ENCODE measurements around the gene UCP1. TPM values are rescaled to one million over a fixed set of nuclear protein-coding genes. Genes with fewer than 3 reads are reported as not detected.

Gene UCP1, protein sequence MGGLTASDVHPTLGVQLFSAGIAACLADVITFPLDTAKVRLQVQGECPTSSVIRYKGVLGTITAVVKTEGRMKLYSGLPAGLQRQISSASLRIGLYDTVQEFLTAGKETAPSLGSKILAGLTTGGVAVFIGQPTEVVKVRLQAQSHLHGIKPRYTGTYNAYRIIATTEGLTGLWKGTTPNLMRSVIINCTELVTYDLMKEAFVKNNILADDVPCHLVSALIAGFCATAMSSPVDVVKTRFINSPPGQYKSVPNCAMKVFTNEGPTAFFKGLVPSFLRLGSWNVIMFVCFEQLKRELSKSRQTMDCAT
- not detected for total RNA-seq
- not detected for polyA plus RNA-seq
- total RNA-seq: 0 to 0.26 (median 0) reads per million in 6 experiments

DNA sequence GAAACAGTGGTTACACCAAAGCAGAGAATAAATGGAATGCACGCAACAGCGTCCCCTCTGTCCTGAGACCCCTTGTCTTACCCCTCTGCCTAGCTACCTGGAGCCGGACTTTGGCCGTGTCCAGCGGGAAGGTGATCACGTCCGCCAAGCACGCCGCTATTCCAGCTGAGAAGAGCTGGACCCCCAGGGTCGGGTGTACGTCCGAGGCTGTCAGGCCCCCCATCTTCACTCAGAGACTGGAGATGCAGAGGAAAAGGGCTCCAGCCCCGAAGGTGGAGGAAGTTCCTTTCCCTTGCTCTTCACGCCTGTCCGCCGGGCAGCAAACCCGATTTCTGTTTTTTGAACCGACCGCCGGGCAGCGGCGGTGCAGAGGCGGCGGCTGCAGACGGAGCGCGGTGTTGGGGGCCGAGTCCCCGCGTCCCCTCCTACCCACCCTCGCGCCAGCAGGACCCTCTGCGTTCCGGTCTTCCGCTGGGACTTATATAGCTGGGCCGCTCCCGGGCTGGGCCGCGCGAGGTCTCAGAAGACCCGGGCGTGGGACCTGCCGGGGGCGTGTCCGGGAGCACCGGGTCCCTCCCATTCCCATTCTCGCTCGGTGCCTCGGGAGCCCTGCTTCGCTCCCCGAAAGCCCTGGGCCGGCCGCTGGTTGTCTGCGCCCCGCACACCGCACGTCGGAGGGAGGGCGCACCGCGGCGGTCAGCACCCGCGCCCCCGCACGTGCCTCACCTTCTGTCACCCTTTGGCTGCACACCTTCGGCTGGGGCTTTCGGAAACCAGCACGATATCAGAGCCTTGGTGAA is at the start of gene UCP1:
Gene UCP1, minus strand, starts transcription at position 455 of the 800 bp plus-strand sequence. Its CDS starts 232 bp downstream, at position 223.
- H3K27me3 Mint-ChIP-seq: peaks cover 40 to 59% (median 42%) of the 10 kb centered on the region in 5 donors
- peaks cover 9 to 25% (median 22%) of the 10 kb centered on the region in 4 donors for H3K4me1 Mint-ChIP-seq
- peak; percentile 25 to 58 for ATAC-seq
- H3K9me3 Mint-ChIP-seq: peaks cover 0 to 20% (median 9%) of the 10 kb centered on the region in 9 donors
- POLR2A ChIA-PET: interaction anchor here (1.6 kb wide), 1 partner anchor 45 kb away, joined by 4 read pairs; the partner anchor contains the start of gene ELMOD2
- peak within 1 kb of the TSS in 1 of 10 donors; percentile 71 for H3K27ac Mint-ChIP-seq
- DNase-seq: no peak
- peaks cover 0 to 32% (median 11%) of the 10 kb centered on the region in 3 donors for H3K36me3 Mint-ChIP-seq
- H3K4me3 Mint-ChIP-seq: peak within 1 kb of the TSS; percentile 66 to 93 (median 86)

DNA sequence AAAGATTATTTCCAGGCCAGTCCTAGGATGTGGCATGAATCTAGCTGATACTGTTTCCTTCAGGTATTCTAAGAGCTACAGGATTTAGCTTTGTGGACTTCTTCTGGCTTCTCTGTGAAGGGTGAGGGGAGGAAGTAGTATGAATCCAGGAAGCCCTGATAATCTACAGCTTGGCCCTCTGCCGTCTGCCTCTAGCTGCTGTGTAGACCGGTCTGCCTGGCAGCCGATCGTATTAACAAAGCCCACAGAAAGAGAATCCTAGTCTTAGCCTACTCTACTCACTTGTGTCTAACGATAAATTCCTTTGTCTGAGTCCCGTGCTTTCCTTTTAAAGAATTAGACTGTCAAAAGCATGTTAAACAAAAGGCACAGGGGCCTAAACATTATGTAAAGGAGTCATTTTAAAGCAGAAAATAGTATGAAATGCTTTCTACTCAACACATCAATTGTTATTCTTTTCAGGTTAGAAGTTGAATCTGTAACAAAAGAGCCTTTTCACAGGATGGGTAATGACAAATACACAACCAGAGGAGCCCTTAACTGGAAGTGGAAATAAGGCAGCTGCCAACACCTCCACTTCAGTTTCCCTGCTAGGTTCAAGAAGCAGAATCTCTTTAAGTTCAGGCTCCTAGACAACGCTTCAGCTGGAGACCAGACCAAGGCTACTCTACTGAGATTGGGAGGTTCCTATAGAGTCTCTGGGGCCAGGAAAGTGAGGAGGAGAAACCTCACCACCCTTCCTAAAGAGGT is 48.9 kb upstream of the UCP1 start:
- no peaks in the 10 kb centered on the region for H3K36me3 Mint-ChIP-seq
- POLR2A ChIA-PET: no interaction called here
- DNase-seq: no peak
- no peaks in the 10 kb centered on the region for H3K9me3 Mint-ChIP-seq
- no peak overlapping the region for H3K4me3 Mint-ChIP-seq
- H3K27ac Mint-ChIP-seq: peak overlapping the region in 1 of 10 donors; percentile 42
- no peak for ATAC-seq
- H3K4me1 Mint-ChIP-seq: no peaks in the 10 kb centered on the region
- H3K27me3 Mint-ChIP-seq: peaks cover 0 to 2% (median 0%) of the 10 kb centered on the region in 5 donors

DNA sequence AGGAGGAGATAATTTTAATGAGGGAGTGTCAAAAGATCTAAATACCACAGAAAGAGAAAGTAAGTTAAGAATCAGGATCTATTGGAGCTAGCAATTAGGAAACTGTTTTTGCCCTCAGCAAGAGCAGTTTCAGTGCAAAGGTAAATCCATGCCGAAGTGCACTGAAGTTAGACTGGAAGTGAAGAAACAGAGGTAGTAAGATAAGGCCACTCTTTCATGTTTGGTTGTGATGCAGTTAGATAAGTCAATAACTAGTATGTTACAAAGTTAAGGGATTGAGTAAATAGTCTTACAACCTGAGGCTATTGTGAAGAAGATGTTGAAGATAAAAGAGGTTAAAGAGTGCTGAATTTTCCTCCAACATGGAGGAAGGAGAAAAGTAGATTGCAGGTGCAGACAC is 46.7 kb upstream of the UCP1 start:
- Mint-ChIP-seq H3K4me3 (no peak overlapping the region), H3K9me3 (no peaks in the 10 kb centered on the region), H3K36me3 (no peaks in the 10 kb centered on the region), H3K27me3 (peaks cover 0 to 2% (median 0%) of the 10 kb centered on the region in 5 donors), H3K4me1 (peaks cover 0 to 4% (median 0%) of the 10 kb centered on the region in 4 donors), H3K27ac (no peak overlapping the region)
- POLR2A ChIA-PET: no interaction called here
- ATAC-seq (no peak), DNase-seq (no peak)

DNA sequence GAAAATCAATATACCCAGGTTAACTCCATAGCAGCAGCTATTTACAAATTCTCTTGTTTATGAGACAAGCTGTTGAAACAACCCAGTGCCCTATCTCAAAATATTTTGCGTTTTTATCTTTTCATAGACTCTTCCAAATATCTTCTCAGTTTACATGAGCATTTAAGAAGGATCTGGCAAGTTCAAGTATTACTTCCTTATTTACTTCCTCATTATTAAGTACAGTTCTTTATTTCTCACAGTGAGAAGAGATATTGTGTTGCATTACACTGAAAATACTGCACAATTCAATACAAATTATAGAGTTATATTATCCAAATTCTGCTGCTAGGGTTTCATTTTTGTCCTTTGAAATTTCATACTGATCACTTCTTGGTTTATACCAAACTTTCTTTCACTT is 43.6 kb upstream of the UCP1 start:
- ATAC-seq (no peak), DNase-seq (no peak)
- peaks cover 0 to 2% (median 0%) of the 10 kb centered on the region in 3 donors for H3K36me3 Mint-ChIP-seq
- peaks cover 0 to 4% (median 1%) of the 10 kb centered on the region in 4 donors for H3K4me1 Mint-ChIP-seq
- H3K4me3 Mint-ChIP-seq: no peak overlapping the region
- no peaks in the 10 kb centered on the region for H3K9me3 Mint-ChIP-seq
- H3K27me3 Mint-ChIP-seq: peaks cover 0 to 12% (median 3%) of the 10 kb centered on the region in 5 donors
- POLR2A ChIA-PET: no interaction called here
- H3K27ac Mint-ChIP-seq: no peak overlapping the region

DNA sequence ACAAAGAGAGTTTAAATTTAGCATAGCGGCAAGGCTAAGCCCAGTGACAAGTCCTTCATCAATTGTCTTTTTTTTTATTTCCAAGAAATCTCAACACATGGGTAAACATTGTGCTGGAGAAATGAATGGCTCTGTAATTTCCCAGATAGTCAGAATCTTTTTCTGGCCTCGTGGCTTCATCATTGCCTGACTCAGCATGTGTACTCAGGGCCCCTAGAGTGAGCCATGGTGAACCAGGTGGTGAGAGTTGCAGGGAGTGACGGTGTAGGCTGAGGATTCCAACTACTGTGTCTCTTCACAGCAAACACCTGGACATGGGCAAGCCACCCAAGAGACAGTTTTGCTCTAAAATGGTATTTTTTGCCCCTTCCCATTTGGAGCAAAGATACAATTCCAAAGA is 43.1 kb upstream of the UCP1 start:
- ATAC-seq (no peak), DNase-seq (no peak)
- Mint-ChIP-seq H3K27ac (no peak overlapping the region), H3K4me3 (no peak overlapping the region), H3K9me3 (no peaks in the 10 kb centered on the region), H3K4me1 (peaks cover 0 to 4% (median 1%) of the 10 kb centered on the region in 4 donors), H3K36me3 (peaks cover 0 to 2% (median 0%) of the 10 kb centered on the region in 3 donors), H3K27me3 (peaks cover 0 to 17% (median 3%) of the 10 kb centered on the region in 5 donors)
- POLR2A ChIA-PET: no interaction called here

DNA sequence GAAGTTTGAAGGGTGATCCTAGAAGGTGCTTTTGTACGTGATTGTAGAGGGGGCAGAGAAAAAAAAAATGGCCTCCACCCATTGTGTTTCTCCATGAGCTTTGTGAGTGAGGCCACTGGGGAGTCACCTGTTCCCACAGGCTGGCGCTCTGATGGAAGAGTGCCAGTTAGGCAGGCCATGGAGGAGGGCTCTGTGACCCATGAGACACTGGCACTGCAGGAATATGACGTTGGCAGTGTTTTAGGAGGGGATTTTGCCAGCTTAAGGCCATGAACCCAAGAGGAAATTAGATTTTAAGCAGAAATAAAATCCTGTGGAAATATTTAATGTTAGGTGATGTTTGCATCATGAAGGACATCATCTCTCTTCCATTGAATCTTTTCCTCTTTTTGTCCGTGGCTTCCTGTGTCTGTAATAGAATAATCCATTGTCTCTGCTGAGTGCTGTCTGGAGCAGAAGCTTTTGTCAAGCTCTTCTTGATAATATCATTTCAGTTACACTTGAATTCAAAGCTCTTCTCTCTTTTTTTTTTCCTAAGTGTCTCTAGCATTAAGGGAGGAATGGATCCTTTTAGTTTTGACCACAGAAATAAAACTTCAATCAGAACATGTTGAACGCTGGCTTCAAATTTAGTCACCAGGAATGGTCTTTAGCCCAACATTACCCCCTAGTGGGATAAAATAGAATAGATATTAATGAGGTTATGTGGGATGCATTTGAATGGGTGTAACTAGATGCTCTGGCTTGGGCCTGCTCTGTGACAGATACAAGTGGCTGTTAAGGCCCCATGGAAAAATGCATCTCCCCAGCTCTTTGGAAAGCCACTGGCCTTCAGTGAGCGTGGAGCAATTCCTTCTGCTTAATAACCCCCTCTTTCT is 41.0 kb upstream of the UCP1 start:
- Mint-ChIP-seq H3K4me1 (peaks cover 0 to 4% (median 1%) of the 10 kb centered on the region in 4 donors), H3K27ac (peak overlapping the region in 1 of 10 donors; percentile 27), H3K27me3 (peaks cover 0 to 17% (median 6%) of the 10 kb centered on the region in 5 donors), H3K4me3 (no peak overlapping the region), H3K36me3 (peaks cover 0 to 2% (median 0%) of the 10 kb centered on the region in 3 donors), H3K9me3 (no peaks in the 10 kb centered on the region)
- DNase-seq: peak in 3 of 10 donors; percentile 35 to 45 (median 35)
- ATAC-seq: peak in 1 of 2 donors; percentile 49
- POLR2A ChIA-PET: no interaction called here

DNA sequence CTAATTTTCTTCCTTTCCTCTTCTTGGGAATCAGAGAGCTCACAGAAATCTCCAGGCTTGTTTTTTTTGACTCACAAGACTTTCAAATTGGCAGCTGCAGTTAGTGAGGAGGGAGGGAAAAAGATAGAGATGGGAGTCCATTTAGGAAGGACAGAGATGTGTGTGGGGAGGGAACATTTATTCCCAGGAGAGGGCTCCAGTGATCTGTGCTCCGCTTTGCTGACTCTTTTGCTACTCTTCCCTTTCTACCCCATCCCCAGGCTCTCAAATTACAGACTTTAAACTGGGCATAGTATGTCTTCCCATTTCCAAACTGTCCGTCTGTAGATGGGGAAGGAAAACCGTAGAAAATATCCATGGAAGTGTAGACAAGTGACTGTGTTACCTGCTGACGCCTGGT is 39.1 kb upstream of the UCP1 start:
- H3K4me1 Mint-ChIP-seq: peaks cover 0 to 4% (median 1%) of the 10 kb centered on the region in 4 donors
- peaks cover 0 to 2% (median 0%) of the 10 kb centered on the region in 3 donors for H3K36me3 Mint-ChIP-seq
- no peak overlapping the region for H3K27ac Mint-ChIP-seq
- no peak for ATAC-seq
- no peak for DNase-seq
- POLR2A ChIA-PET: no interaction called here
- H3K27me3 Mint-ChIP-seq: peaks cover under 1 to 24% (median 6%) of the 10 kb centered on the region in 5 donors
- H3K4me3 Mint-ChIP-seq: no peak overlapping the region
- no peaks in the 10 kb centered on the region for H3K9me3 Mint-ChIP-seq

DNA sequence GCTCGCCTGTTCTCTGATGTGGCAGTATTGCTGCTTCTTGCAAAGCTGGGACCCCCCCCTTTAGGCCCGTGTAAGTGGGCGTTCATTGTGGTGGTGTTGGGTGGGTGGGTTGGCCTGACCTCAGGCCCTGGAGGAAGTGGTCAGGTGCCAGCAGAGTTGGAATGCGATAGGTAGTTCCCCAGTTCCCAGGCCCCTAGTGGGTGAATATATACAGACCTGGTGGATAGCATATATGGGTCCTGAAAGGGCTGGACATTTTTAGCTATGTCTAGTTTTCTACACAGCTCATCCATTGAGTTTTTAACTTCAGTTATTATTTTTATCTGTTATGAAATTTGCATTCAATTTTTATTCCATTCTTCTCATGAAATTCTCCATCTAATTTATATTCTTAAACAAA is 35.8 kb upstream of the UCP1 start:
- Mint-ChIP-seq H3K9me3 (no peaks in the 10 kb centered on the region), H3K27me3 (peaks cover 0 to 28% (median 10%) of the 10 kb centered on the region in 5 donors), H3K36me3 (peaks cover 0 to 2% (median 0%) of the 10 kb centered on the region in 3 donors), H3K4me1 (no peaks in the 10 kb centered on the region), H3K27ac (no peak overlapping the region), H3K4me3 (no peak overlapping the region)
- ATAC-seq (no peak), DNase-seq (no peak)
- POLR2A ChIA-PET: no interaction called here

DNA sequence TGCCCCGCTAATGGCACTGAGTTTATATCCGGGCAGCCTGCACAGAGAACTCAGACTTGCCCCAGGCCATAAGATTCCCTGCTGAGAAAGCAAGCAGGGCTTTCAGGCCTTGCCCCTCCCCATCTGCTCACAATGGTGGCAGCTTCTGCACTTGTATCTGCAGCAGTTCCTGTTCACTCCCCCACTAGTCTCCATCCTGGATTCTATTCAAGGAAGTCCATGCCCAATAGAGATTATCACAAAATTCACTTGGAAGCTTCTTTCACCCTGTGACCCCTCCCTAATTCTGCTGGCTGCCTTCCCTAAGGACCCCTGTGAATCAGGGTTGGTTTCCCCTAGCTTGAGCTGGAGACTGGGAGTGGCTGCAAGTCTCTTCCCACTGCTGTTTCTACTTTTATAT is 34.5 kb upstream of the UCP1 start:
- Mint-ChIP-seq H3K27me3 (peaks cover 0 to 34% (median 10%) of the 10 kb centered on the region in 5 donors), H3K9me3 (no peaks in the 10 kb centered on the region), H3K27ac (no peak overlapping the region), H3K4me3 (no peak overlapping the region), H3K4me1 (no peaks in the 10 kb centered on the region), H3K36me3 (no peaks in the 10 kb centered on the region)
- DNase-seq (no peak), ATAC-seq (no peak)
- POLR2A ChIA-PET: no interaction called here

DNA sequence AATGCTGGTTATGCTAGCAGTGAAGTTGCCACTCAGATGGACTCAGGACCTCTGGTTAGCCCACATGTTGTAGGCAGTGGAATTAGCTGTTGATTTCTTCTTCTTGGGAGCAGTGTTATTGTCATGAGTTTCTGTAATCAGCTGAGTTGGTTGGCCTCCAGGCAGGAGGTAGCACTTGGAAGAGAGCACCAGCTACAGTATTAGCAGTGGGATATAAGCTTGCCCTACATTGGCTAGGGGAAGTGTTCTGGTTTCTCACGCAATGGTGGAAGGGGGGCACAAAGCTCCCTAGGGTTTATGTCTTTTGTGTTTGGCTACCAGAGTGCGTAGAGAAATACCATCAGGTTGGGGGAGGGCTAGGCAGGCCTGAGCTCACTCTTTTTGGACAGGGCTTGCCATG is 34.0 kb upstream of the UCP1 start:
- no peak overlapping the region for H3K27ac Mint-ChIP-seq
- H3K27me3 Mint-ChIP-seq: peaks cover 0 to 34% (median 10%) of the 10 kb centered on the region in 5 donors
- H3K36me3 Mint-ChIP-seq: no peaks in the 10 kb centered on the region
- no peak overlapping the region for H3K4me3 Mint-ChIP-seq
- no peaks in the 10 kb centered on the region for H3K9me3 Mint-ChIP-seq
- POLR2A ChIA-PET: no interaction called here
- ATAC-seq: no peak
- no peaks in the 10 kb centered on the region for H3K4me1 Mint-ChIP-seq
- DNase-seq: no peak

DNA sequence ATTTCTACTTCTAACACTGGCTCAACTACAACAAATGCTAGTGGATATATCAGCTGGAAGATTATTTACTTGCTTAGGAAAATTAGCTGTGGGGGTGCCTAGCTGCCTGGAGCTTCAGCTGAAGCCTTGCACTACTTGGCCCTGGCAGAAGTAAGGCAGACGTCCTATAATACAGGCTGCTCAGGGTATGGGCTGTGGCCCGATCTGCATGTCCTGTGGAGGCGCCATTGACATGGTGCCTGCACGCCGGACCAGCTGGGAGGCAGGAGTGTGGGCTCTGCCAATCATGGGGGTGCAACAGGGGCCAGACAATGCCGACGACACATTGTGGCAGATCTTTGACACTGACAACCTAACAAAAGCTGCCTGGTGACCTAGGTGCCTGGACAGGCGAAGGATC is 31.6 kb upstream of the UCP1 start:
- H3K36me3 Mint-ChIP-seq: no peaks in the 10 kb centered on the region
- ATAC-seq (no peak), DNase-seq (no peak)
- peaks cover 0 to 29% (median 11%) of the 10 kb centered on the region in 5 donors for H3K27me3 Mint-ChIP-seq
- H3K4me3 Mint-ChIP-seq: no peak overlapping the region
- POLR2A ChIA-PET: no interaction called here
- H3K27ac Mint-ChIP-seq: peak overlapping the region in 1 of 10 donors; percentile 54
- no peaks in the 10 kb centered on the region for H3K9me3 Mint-ChIP-seq
- H3K4me1 Mint-ChIP-seq: no peaks in the 10 kb centered on the region

DNA sequence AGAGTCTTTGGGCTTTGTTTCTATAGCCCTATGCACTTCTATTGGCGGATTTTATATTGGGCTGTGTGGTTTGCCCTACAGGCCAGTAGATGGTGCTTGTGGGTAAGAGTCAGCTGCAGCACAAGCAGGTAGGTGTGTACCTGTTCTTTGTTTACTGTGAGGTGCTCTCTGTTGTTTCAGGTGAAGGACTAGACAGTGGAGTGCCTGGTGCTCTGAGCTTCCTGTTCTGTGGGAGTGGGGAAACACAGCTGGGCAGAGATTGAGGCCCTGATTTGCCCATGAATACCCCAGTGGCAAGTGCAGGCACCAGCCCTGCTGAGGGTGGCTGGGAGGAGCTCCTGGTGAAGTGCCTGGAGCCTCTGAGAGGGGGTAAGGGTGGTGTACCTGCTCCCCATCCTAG is 26.3 kb upstream of the UCP1 start:
- no peak for DNase-seq
- peaks cover 0 to 9% (median 0%) of the 10 kb centered on the region in 3 donors for H3K36me3 Mint-ChIP-seq
- peaks cover 6 to 56% (median 20%) of the 10 kb centered on the region in 5 donors for H3K27me3 Mint-ChIP-seq
- H3K9me3 Mint-ChIP-seq: peaks cover 0 to 21% (median 3%) of the 10 kb centered on the region in 9 donors
- H3K4me1 Mint-ChIP-seq: no peaks in the 10 kb centered on the region
- peak in 1 of 2 donors; percentile 33 for ATAC-seq
- POLR2A ChIA-PET: no interaction called here
- no peak overlapping the region for H3K27ac Mint-ChIP-seq
- H3K4me3 Mint-ChIP-seq: no peak overlapping the region
